ENCODE results near the gene PEBP1.
"Not testable (repeated sequence)": the region's sequence is repeated elsewhere in the genome, so short reads cannot be mapped to it uniquely, and the experiment has no call there.

Gene PEBP1

GRCh38 chr12:118135788-118136558 lies at the start of gene PEBP1:
Gene PEBP1 (plus strand): TSS chr12:118136124. CDS start chr12:118136210, 86 bp downstream.
- DNase-seq (ENCODE audit: low read depth in 2 of 2) = peak; percentile 91 to 93

- no peak for DNase-seq (ENCODE audit: low read depth in 2 of 2)
Observed at GRCh38 chr12:118089782-118090181, 46.1 kb upstream of the PEBP1 start.

- no peak for DNase-seq (ENCODE audit: low read depth in 2 of 2)
Observed at GRCh38 chr12:118094039-118094438, 41.9 kb upstream of the PEBP1 start.

- no peak for DNase-seq (ENCODE audit: low read depth in 2 of 2)
Observed at GRCh38 chr12:118098401-118098800, 37.5 kb upstream of the PEBP1 start.

- DNase-seq (ENCODE audit: low read depth in 2 of 2) = no peak
Observed at GRCh38 chr12:118098911-118099671, 36.8 kb upstream of the PEBP1 start.

GRCh38 chr12:118101051-118101450 lies 34.9 kb upstream of the PEBP1 start:
- no peak for DNase-seq (ENCODE audit: low read depth in 2 of 2)

- DNase-seq (ENCODE audit: low read depth in 2 of 2) = no peak
Observed at GRCh38 chr12:118102070-118102469, 33.9 kb upstream of the PEBP1 start.

- DNase-seq (ENCODE audit: low read depth in 2 of 2) = no peak
Observed at GRCh38 chr12:118102609-118103008, 33.3 kb upstream of the PEBP1 start.

- DNase-seq (ENCODE audit: low read depth in 2 of 2) = no peak
Observed at GRCh38 chr12:118103201-118103600, 32.7 kb upstream of the PEBP1 start.

- no peak for DNase-seq (ENCODE audit: low read depth in 2 of 2)
Observed at GRCh38 chr12:118103601-118104382, 32.1 kb upstream of the PEBP1 start, which contains the start of gene VSIG10. Gene VSIG10 (minus strand): TSS chr12:118104011. CDS start chr12:118103671, 340 bp downstream.

GRCh38 chr12:118107011-118107410 lies 28.9 kb upstream of the PEBP1 start:
- DNase-seq (ENCODE audit: low read depth in 2 of 2) = no peak

GRCh38 chr12:118107694-118108093 lies 28.2 kb upstream of the PEBP1 start:
- no peak for DNase-seq (ENCODE audit: low read depth in 2 of 2)

- no peak for DNase-seq (ENCODE audit: low read depth in 2 of 2)
Observed at GRCh38 chr12:118109088-118109487, 26.8 kb upstream of the PEBP1 start.

GRCh38 chr12:118119449-118119879 lies 16.5 kb upstream of the PEBP1 start:
- no peak for DNase-seq (ENCODE audit: low read depth in 2 of 2)

GRCh38 chr12:118120579-118121363 lies 15.2 kb upstream of the PEBP1 start:
- no peak for DNase-seq (ENCODE audit: low read depth in 2 of 2)

- no peak for DNase-seq (ENCODE audit: low read depth in 2 of 2)
Observed at GRCh38 chr12:118122264-118122663, 13.7 kb upstream of the PEBP1 start.

GRCh38 chr12:118124333-118124874 lies 11.5 kb upstream of the PEBP1 start:
- DNase-seq (ENCODE audit: low read depth in 2 of 2) = no peak

- no peak for DNase-seq (ENCODE audit: low read depth in 2 of 2)
Observed at GRCh38 chr12:118125743-118126118, 10.2 kb upstream of the PEBP1 start.

- no peak for DNase-seq (ENCODE audit: low read depth in 2 of 2)
Observed at GRCh38 chr12:118126119-118126757, 9.7 kb upstream of the PEBP1 start.

- DNase-seq (ENCODE audit: low read depth in 2 of 2) = no peak
Observed at GRCh38 chr12:118127867-118128266, 8.1 kb upstream of the PEBP1 start.

GRCh38 chr12:118129436-118129835 lies 6.5 kb upstream of the PEBP1 start:
- DNase-seq (ENCODE audit: low read depth in 2 of 2) = not testable (repeated sequence)

All from stimulated activated CD8-positive, alpha-beta memory T cell treated with anti-CD3 and anti-CD28 coated beads, Interleukin-15, amount 100 ng/mL, for 48 hours (primary cell).